Measurements from ENCODE around the gene KIF18B.

The KIF18B gene

DNA sequence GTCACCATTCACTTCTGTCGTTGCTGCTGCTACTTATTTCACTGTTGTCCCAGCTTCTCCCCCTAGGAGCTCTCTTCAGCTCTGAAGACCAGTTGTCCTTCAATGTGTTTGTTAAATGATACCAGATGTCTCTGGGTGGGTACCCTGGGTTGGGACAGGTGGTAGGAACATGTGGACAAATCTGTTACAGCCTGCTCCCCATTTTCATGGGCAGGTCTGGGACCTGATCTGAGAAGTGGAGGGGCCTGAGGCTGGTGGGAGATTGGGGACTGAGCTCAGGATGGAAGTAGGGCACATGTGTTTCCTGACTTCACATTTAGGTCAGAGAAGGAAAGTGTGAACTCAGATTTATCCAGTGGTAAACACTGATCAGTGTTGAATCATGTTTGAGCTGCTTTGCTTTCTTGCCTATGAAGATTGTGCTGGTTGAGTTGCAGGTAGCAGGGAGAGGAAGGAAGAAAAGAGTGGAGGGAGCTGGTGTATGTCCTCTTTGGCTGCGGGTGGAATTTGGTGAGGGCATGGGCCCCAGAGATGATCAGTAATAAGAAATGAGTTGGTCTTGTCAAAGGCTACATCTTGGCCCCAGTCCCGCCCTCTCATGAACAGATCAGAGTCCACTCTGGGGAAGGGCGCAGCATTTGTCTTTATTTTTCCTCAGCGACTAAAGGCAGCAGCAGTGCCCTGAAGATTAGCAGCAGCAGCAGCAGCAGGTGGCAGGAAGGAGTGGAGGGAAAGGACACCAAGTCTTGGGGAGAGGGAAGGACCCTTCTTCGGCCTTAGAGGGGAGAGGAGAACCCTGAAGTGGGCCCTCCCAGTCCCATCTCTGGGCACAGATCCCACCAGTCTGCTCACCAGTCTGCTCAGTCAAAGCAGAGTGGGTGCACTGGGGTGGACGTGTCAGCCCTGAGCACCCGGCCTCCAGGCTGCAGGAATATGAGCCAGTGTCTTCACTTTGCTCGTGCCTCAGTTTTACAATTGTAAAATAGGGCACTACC, 42.3 kb downstream of the KIF18B start:
- no peak for DNase-seq
- no peak for ATAC-seq

- DNase-seq (no peak), ATAC-seq (no peak)
Observed at GRCh38 chr17:44904001-44904984, 43.3 kb downstream of the KIF18B start.

- ATAC-seq (no peak), DNase-seq (no peak)
Observed at GRCh38 chr17:44903012-44903685, 44.4 kb downstream of the KIF18B start.

DNA sequence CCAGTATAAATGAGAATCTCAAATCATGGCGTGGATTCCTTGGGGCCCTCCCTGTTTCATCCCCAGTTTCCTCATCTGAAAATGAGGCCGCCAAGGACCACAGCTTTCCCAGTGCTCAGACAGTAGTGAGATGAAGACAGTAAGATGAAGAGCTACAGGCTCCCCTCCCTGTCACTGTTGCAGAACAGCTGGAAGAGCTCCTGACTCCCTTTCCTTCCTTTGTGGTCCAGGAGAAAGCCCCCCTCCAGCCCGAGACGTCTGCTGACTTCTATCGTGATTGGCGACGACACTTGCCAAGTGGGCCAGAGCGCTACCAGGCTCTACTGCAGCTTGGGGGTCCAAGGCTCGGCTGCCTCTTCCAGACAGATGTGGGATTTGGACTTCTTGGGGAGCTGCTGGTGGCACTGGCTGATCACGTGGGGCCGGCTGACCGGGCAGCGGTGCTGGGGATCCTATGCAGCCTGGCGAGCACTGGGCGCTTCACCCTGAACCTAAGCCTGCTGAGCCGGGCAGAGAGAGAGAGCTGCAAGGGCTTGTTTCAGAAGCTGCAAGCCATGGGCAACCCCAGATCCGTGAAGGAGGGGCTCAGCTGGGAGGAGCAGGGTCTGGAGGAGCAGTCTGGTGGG, 45.3 kb downstream of the KIF18B start:
- no peak for ATAC-seq
- no peak for DNase-seq

- DNase-seq = no peak
- no peak for ATAC-seq
Observed at GRCh38 chr17:44901411-44901921, 46.1 kb downstream of the KIF18B start.

GRCh38 chr17:44900894-44901293, 46.7 kb downstream of the KIF18B start:
- ATAC-seq = no peak
- DNase-seq = no peak

DNA sequence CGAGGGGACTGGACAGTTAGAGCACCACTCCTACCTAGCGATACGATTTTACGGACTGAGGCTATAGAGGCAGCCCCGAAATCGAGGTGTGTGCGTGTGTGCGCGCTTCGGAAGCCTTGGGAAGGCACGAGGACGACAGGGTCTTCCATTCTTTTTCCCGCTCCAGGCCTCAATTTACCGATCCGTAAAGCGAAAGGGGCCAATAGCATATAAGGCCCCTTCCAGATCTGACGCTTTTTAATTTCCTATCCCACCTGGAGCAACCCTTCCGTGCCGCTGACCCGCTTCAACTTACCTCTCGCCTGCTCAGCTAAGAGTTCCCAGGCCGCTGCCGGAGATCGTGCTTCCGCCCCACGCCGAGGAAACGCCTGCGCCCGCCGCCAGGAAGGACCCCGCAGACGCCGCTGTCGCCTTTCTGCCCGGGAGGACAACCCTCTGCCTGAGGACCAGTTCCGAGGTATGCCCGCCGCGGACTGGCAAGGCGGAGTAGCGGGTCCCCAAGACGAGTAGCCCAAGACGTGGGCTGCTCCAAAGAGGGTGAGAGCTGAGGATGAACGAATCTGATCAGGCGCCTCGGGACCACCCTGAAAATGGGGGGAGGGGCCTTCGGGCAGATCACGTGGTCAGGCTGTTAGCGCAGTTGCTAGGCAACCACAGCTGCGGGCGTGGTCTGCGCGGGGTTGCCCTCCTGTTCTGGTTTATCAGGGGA, 48.3 kb downstream of the KIF18B start, which contains the start of gene EFTUD2:
EFTUD2 (minus strand) TSS at position 372 of the 709 bp plus-strand sequence. CDS start 4,924 bp downstream, outside the sequence.
- ATAC-seq (peak; percentile 91), DNase-seq (peak; percentile 93)

GRCh38 chr17:44898768-44899073, 48.9 kb downstream of the KIF18B start:
- ATAC-seq = no peak
- DNase-seq = peak; percentile 33

- ATAC-seq (no peak), DNase-seq (no peak)
Observed at GRCh38 chr17:44894642-44895041, 52.9 kb downstream of the KIF18B start.

DNA sequence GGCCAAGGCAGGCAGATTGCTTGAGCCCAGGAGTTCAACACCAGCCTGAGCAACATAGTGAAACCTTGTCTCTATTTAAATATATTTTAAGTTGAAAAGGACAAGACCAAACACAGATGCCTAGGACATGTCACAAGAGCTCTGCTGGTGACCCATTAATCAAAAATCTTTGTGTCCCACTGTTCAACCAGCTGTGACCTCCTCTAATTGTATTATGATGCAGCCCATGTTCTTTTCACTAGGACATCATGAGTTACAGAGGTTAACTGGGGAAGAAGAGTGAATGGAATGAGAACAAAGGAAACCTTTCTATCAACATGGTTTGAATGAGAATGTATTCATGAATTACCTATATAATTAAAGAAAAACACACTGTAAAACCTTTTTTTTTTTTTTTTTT, 55.3 kb downstream of the KIF18B start:
- DNase-seq (no peak), ATAC-seq (no peak)

GRCh38 chr17:44889003-44889402, 58.6 kb downstream of the KIF18B start:
- no peak for DNase-seq
- no peak for ATAC-seq

DNA sequence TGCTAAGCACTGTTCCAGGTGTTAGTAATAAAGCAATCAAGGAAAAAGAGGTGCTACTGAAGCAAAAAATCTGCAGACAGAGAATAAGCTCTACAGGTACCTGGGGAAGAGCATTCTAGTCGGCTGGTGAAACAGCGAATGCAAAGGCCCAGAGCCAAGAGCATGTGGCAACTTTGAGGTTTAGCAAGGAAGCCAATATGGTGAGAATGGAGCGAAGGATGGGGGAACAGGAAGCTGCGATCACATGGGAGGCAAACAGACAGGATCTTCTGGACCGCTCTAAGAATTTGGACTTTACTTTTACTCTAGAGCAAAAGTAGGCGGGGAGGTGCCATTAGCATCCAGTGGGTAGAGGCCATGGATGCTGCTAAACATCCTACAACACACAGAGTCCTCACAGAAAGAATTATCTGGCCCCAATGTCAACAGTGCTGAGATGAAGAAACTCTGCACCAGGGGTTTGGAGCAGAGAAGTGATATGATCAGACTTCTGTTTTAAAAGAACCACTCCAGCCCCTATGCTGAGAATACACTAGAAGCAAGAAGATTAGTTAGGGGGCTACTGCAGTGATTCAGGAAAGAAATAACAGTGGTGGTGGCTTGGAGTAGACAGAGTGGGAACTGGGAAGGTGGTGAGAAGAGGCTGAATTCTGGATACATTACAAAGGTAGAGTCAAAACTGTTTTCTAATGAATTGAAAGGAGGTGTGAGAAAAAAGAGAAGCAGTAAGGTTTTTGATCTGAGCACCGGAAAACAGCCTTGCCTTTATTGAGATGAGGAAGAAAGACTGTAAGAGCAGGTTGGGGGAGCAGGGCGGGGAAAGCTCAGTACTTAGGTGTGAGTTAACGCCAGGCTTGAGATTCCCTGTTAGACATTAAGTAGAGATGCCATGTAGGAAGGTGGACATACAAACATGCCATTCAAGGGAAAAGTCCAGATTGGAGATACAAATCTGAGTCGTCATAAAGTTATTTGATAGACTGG, 59.3 kb downstream of the KIF18B start:
- ATAC-seq (no peak), DNase-seq (no peak)

- DNase-seq = no peak
- no peak for ATAC-seq
Observed at GRCh38 chr17:44887016-44887415, 60.6 kb downstream of the KIF18B start.

DNA sequence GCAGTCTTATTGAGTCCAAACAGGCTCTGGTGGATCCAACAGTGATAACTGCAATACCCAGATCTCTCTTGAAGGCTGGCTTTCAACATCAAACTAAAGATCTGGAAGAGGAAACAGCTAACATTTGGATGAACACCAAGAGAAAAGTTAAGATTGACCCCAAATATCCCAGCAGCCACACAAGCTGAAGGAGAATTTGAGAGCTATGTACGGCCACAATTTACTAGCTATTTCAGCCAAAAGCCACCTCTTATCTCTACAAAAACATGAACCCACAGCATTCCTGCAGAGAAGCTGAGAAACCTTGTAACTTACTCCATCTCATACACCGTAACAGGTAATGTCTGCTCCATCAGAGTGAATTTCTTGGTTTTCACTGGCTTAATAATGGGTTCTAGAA, 62.6 kb downstream of the KIF18B start:
- DNase-seq (no peak), ATAC-seq (no peak)

DNA sequence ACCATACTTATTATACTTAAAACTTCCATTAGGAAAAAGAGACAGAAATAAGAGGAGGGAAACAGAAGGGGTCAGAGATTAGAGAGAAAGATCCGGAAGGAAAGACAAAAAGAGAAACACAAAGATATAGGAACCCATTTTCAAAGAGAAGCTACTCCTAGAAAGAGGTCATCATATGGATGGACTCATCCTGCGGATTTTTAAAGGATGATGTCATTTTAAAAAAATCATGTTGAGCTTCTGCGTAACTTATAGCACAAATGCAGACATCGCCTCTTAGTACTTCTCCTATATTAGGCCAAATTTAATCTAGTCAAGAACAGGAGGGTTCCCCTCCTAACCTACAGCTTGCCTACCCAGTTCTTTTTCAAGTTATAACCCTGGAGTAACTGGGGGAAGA, 66.4 kb downstream of the KIF18B start:
- no peak for DNase-seq

GRCh38 chr17:44880062-44880461, 67.5 kb downstream of the KIF18B start:
- no peak for ATAC-seq
- no peak for DNase-seq

More for the DNA sequence above, 66.4 kb downstream of the KIF18B start:
- no peak for ATAC-seq

DNA sequence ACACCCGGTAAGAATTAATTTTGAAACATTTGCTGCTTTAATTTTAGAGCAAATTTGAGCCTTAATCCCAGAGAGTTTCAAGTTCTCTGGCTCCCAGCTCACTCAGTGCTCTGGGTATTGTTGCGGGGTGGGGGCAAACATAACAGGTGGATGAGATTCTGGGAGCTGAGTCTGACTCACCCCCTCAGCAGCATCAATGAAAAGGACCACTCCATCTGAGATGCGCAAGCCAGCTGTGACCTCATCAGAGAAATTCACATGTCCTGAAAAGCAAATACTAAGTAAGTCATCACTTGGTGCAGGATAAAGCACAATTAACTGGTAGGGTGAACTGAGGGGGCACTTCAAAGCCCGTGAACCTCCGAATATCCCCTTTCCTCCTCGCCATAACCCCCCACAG, 68.2 kb downstream of the KIF18B start:
- ATAC-seq = no peak

GRCh38 chr17:44878627-44879221, 68.8 kb downstream of the KIF18B start:
- ATAC-seq (no peak), DNase-seq (peak; percentile 21)

More for the DNA sequence above, 68.2 kb downstream of the KIF18B start:
- DNase-seq = no peak

DNA sequence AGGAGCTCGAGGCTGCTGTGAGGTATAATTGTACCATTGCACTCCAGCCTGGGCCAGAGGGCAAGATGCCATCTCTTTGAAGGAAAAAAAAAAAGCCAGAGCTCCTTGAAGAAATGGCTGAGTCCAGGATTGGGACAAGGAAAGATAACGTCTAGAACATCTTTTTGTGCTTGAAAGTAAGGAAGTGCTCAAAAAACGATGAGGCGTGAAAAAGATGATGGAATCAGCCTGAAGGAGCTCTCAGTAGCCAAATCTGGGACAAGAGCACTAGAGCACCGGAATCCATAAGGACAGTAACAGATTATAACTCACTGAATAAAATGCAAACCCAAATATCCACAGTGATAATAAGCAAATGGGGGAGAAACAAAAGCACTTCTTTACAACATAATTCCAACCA, 70.5 kb downstream of the KIF18B start:
- no peak for DNase-seq
- ATAC-seq = no peak

All from stimulated activated naive CD8-positive, alpha-beta T cell treated with anti-CD3 and anti-CD28 coated beads, Interleukin-15, Interleukin-2, amounts not matched to agents 100 U/mL and 50 U/mL, for 24 hours (primary cell).